ENCODE data around the gene ARHGEF17.

ARHGEF17 gene

GRCh38 chr11:73393479-73394415, 85.7 kb downstream of the ARHGEF17 start:
- peak in 9 of 14 donors; percentile 14 to 63 (median 43) for DNase-seq

DNA sequence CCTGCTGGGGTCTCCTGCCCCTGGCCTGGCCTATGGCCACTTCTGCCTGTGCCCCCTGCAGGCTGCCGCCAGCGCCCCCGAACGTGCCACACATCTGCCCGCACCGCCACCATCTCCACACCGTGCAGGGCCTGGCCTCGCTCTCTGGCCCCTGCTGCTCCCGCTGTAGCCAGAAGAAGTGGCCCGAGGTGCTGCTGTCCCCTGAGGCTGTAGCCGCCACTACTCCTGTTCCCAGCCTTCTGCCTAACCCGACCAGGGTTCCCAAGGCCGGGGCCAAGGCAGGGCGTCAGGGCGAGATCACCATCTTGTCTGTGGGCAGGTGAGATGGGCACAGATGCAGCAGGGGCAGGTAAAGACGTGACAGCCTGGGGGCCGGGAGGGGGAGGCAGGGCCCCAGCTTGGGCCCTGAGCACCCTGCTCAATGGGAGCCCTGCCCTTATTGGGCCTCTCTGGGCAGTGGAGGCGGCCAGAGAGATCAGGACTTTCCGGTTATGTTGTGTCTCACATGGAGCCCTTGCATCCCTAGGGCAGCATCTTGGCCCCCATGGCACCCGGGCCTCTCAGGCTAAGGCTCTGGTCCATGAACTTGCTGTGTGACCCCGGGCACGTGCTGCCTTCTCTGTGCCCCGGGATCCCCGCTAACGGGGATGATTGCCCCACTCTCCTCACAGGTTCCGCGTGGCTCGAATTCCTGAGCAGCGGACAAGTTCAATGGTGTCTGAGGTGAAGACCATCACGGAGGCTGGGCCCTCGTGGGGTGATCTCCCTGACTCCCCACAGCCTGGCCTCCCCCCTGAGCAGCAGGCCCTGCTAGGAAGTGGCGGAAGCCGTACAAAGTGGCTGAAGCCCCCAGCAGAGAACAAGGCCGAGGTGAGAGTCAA, 86.6 kb downstream of the ARHGEF17 start:
- DNase-seq, result no peak

GRCh38 chr11:73395297-73396208, 87.5 kb downstream of the ARHGEF17 start:
- no peak for DNase-seq

DNA sequence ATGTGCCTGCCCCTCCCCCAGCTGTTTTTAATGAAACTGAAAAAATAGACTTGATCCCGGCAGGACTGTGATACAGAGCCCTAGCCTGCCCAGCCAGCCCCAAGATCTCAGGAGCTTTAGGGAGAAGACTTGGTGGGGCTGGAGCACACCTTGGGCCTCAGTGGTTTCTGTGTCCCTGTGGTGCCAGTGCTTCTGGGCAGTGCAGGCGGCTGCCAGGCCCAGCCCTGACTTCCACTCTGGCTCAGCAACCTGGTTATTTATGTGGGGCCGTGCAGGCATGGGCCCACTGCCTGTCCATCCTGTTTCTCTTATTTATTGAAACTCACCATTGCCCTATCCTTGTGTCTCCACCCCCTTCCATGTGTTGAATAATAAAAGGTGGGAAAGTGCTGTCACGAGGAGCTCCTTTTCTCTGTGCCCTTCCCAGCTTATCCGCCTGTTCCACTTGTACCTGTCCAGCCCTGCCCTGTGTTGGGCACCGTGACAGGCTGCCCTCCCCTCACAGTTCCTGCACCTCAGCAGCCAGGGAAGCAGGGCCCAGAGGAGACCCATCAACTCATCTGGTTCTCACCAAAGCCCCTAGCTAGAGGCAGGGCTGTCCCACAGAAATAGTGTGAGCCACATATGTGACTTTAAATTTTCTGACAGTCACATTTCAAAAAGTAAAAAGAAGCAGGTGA, 88.3 kb downstream of the ARHGEF17 start:
- DNase-seq, result no peak

DNA sequence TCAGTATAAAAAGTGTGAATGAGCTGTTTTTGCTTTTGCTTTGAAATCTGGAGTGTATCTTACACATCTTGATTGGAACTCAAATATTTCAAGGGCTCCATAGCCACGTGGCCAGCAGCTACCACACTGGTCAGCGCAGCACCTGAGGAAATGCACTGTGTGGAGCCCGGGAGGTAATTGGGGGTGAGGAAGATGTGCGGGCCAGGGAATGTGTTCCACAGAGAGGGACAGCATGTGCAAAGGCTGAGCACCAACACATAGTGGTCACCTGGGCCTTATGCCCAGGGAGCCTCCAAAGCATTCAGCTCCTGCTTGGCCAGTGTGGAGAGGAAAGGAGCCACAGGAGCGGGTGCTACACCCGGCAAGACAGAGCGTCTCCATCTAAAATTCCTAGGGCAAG, 88.9 kb downstream of the ARHGEF17 start:
- peak in 1 of 14 donors; percentile 24 for DNase-seq

DNA sequence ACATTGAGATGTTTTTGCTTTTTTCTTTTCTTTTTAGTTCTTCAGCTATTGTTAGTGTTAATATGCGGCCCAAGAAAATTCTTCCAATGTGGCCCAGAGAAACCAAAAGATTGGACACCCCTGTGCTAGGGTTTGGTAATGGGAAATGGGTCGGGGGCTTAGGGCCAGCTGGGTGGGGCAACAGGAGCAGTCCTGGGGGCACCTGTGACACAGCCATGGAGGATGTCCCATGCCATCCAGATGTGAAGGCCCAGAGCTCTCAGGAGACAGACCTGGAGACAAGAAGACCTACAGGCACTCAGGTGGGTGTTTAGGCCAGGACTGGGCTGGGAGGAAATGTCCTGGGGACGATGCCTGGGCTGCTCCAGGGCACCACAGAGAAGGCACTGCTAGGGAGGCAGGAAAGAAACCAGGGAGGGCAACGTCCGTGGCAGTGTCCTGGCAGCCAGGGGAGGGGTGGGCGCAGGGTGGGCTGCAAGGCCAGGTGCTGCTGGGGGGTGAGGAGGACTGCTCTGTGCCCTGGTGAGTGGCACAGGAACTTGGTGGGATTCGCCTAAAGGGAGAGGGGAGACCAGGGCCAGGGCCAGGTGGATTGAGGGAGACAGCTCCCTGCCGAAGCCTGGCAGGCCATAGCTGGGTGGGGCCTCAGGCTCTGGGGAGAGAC, 89.5 kb downstream of the ARHGEF17 start:
- DNase-seq, result no peak

DNA sequence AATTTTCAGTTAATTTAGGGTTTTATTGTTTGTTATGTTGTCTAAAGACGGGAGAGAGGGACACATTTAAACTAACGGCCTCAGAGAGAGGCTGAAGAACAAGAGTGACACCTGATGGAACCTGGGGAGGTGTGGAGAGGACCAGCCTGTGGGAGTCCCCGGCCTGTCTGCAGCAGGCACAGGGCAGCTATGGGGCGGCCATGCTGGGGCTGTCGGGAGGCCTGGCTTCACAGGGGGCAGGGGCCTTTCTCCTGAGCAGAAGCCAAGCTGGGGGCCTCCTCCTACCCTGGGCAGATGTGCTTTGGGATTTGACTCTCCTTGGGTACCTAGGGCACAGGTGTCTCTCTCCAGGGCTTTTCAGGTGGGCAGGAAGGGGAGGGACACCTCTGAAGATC, 90.1 kb downstream of the ARHGEF17 start:
- DNase-seq, result no peak

DNA sequence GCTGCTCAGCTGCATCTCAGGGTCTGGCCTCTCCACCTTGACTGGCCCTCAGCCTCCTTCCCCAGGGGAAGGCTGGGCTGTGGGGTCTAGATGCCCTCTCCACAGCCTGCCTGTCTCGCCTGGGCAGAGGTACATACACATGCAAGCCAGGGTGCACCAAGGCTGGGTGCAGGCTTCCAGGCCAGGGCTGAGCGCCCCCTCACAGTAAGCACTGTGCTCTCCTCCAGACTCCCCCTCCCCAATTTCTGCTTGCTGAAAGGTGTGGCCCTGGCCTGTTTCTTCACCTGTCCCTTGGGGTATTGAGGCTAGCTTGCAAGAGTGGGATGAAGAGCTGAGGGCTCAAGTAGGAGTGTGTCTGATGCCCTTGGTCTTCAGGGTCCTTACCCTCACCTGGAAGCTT, 90.6 kb downstream of the ARHGEF17 start:
- no peak for DNase-seq

- DNase-seq, result no peak
Measured at GRCh38 chr11:73399159-73399590, 91.1 kb downstream of the ARHGEF17 start.

- no peak for DNase-seq
Measured at GRCh38 chr11:73399636-73400035, 91.6 kb downstream of the ARHGEF17 start.

- DNase-seq, result no peak
Measured at GRCh38 chr11:73400293-73400692, 92.2 kb downstream of the ARHGEF17 start.

DNA sequence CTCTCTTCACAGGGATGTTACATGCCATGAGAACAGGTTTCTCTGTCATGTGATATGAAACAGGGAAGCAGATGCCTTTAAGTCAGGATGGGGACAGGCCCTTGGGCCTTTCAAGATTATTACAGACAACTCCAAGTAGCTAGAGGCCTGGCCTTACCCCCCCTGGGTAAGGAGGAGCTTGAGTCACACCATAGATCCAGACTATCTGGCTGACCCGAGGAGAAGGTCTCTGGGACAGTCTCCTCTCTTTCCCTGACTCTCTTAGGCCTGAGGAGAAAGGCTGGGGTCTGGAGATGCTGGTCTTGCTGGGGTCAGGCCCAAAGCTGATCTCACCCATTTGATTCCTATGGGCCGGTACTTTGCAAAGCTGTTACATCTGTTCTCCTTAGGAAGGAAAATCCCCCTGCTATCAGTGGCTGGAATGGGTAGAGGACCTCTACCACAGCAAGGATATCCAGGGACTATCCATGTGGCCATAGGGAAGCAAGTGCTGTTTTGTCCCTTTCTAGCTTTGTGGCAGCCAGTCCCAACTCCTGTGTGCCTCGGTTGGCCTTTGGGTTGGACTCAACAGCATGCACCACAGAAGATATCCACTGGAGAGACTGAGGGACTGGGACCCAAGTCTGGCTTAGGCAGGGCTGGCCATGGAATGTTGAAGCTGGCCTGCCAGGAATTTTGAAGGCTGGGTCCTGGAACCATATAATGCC, 93.3 kb downstream of the ARHGEF17 start:
- no peak for DNase-seq

GRCh38 chr11:73401924-73402833, 94.1 kb downstream of the ARHGEF17 start:
- DNase-seq, result no peak

- no peak for DNase-seq
Measured at GRCh38 chr11:73402834-73403185, 94.7 kb downstream of the ARHGEF17 start.

DNA sequence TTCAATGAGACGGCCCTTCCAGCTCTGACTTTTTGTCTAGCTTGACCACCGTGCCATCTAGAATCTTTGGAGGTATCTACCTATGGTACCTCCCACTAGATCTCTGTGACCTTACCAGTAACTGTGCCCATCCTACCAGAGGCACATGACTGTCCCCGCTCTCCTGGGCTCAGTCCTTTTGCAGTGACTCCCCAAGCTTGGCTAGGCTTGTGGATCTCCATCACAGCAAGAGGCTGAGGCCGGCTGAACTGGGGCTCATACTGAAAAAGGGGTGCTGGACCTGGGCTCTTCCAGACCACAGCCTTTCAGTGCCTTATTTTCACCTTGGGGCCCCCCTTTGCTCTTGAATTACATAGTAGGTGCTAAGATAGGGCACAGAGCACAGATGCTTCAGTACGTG, 95.5 kb downstream of the ARHGEF17 start:
- no peak for DNase-seq

DNA sequence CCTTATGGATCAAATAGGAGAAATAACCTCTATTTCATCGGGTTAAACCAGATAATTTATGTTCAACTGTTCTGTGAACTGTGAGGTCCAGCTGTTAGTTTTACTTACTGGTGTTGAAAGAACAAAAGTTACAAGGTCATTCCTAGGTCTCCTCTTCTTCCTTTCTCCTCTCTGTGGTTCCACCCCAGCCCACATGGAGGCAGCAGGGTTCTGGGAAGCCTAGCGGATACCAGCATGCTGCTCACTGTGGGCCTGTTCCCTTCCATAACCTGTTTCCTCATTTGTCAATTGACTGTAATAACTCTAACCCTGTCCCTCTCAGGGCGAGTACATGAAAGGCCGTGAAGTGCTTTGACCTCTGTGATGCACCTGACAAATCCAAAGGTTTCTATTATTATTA, 96.0 kb downstream of the ARHGEF17 start:
- peak in 11 of 14 donors; percentile 5 to 67 (median 45) for DNase-seq

GRCh38 chr11:73404506-73405145, 96.5 kb downstream of the ARHGEF17 start:
- no peak for DNase-seq

DNA sequence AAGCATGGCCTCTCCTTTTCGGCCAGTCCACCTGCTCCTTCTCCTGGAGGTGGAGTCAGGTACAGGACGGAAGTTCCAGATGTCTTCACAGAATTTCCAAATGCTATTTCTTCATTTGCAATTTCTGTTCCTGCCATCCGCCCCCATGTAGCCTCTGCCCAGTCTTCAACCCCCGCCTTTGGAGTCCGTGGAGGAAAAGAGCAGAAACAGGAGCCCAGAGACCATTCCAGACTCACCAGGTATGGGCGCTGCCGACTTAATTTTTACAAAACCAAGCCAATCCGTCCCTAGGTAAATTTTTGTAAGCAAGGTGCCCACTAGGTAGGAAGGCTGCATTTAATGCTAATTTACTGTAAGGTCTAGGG, 97.1 kb downstream of the ARHGEF17 start:
- no peak for DNase-seq

DNA sequence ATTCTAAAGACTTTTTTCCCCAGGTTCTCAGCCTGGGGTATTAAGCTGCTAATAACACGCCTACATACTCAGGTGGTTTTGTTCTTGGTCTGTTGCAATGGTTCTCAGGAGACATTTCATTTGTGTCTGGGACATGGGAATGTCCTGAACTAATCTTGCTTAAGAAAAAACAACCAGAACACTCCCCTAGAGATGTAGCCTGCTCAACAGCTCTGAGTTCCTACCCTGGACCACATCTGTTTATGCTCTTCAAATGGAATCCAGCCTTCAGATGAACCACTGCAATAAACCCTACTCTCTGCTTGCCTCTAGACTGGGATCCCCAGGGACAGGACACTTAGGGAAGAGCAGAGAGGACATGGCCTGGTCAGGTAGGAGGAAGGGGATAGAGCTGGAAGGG, 98.1 kb downstream of the ARHGEF17 start:
- no peak for DNase-seq

Data from C1 segment of cervical spinal cord (tissue), 14 donors.